ENCODE measurements around the gene IGSF6.

The IGSF6 gene

GRCh38 chr16:21598701-21599121 is 53.7 kb downstream of the IGSF6 start:
- TF ChIP-seq, protein P1, sequence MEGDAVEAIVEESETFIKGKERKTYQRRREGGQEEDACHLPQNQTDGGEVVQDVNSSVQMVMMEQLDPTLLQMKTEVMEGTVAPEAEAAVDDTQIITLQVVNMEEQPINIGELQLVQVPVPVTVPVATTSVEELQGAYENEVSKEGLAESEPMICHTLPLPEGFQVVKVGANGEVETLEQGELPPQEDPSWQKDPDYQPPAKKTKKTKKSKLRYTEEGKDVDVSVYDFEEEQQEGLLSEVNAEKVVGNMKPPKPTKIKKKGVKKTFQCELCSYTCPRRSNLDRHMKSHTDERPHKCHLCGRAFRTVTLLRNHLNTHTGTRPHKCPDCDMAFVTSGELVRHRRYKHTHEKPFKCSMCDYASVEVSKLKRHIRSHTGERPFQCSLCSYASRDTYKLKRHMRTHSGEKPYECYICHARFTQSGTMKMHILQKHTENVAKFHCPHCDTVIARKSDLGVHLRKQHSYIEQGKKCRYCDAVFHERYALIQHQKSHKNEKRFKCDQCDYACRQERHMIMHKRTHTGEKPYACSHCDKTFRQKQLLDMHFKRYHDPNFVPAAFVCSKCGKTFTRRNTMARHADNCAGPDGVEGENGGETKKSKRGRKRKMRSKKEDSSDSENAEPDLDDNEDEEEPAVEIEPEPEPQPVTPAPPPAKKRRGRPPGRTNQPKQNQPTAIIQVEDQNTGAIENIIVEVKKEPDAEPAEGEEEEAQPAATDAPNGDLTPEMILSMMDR (IDR thresholded peaks at IDR 0.05; ENCODE audit: low read depth, low read length) = no peak
- DNase-seq (ENCODE audit: extremely low read depth, low read depth) = no peak

DNA sequence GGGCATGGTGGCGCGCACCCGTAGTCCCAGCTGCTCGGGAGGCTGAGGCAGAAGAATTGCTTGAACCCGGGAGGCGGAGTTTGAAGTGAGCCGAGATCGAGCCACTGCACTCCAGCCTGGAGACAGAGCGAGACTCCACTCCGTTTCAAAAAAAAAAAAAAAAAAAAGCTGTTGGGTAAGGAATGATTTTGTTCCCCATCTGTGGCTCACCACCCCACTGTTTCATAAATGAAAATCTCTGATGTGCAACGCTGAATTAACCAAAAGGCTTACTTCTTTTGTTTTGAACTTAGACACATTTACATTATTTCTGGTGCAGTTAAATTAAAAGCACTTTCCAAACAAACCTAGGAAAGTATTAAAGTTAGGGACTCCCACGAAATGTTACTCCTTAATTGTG is 54.2 kb downstream of the IGSF6 start:
- no peak for DNase-seq (ENCODE audit: extremely low read depth, low read depth)
- TF ChIP-seq, protein P1 (IDR thresholded peaks at IDR 0.05; ENCODE audit: low read depth, low read length) = no peak

GRCh38 chr16:21597561-21598030 is 54.8 kb downstream of the IGSF6 start:
- TF ChIP-seq, protein P1 (IDR thresholded peaks at IDR 0.05; ENCODE audit: low read depth, low read length) = no peak
- DNase-seq (ENCODE audit: extremely low read depth, low read depth) = no peak

GRCh38 chr16:21593530-21594289 is 58.7 kb downstream of the IGSF6 start:
- DNase-seq (ENCODE audit: extremely low read depth, low read depth) = no peak
- TF ChIP-seq, protein P1 (IDR thresholded peaks at IDR 0.05; ENCODE audit: low read depth, low read length) = no peak

DNA sequence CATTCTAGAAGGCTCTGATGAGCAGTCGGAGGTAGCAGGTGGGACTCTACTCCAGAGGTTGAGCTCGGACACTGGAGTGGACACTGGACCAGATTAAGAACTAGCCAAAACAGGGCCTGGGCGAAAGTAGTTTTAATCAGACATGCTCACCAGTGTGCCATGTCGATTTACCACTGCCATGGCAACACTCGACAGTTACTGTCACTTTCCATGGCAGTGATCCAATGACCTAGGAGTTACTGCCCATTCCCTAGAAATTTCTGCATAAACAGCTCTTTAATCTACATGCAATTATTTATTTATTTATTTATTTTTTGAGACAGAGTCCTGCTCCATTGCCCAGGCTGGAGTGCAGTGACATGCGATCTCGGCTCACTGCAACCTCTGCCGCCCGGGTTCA is 60.2 kb downstream of the IGSF6 start:
- TF ChIP-seq, protein P1 (IDR thresholded peaks at IDR 0.05; ENCODE audit: low read depth, low read length) = no peak

DNA sequence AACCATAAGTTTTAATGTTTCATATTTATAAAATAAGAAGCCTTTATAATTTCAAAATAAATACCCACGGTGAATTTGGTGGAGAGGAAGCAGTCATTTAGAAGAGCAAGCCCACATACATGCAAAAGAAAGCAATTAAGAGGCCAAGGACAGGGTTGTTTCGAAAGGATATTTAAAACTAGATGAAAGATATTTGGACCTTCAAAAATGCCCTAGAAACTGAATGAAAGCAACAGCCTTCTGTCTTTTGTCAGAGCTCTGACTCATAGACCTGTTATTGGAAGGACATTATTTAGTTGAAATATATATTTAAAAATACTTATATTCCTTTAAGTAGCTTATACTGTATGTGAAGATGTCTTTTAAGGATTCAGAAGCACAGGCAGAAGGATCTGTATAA is 61.6 kb downstream of the IGSF6 start:
- TF ChIP-seq, protein P1 (IDR thresholded peaks at IDR 0.05; ENCODE audit: low read depth, low read length) = no peak
- no peak for DNase-seq (ENCODE audit: extremely low read depth, low read depth)

More for the DNA sequence above, 60.2 kb downstream of the IGSF6 start:
- DNase-seq (ENCODE audit: extremely low read depth, low read depth) = no peak

DNA sequence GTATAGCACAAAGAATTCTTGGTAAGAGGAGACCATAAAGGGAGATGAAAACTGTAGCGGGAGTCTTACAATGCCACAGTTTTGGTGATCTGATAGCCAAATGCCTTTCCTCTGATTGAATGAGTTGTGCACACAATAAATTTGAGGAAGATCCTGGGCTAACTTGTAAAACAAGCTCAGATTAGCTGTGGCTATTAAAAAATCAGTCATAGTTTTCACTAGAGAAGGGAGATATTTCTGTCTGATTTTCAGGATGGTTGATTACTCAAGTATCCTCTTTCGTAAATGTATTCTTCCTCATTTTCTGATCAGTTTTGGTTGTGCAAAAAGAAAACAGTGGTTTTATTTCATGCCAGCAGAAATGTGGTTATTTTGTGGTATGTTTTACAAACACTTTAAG is 62.1 kb downstream of the IGSF6 start:
- TF ChIP-seq, protein P1 (IDR thresholded peaks at IDR 0.05; ENCODE audit: low read depth, low read length) = no peak
- no peak for DNase-seq (ENCODE audit: extremely low read depth, low read depth)
